Upper lobe of right lung (tissue), 1 donor: ENCODE data around the gene TEAD2. TPM values are rescaled to one million over a fixed set of nuclear protein-coding genes. Genes with fewer than 3 reads are reported as not detected.
"Not testable (repeated sequence)": the region's sequence is repeated elsewhere in the genome, so short reads cannot be mapped to it uniquely, and the experiment has no call there.

Source experiments
- ATAC-seq: fragments of 200-7000 bp; cut with Tn5 transposase; one replicate; pipeline ENCODE4 v1.9.1; 2020; ENCODE audit warnings: mild to moderate bottlenecking, moderate library complexity
- DNase-seq: peaks from one replicate; pipeline ENCODE4 v3.0.0-alpha.2; 2020
- H3K27ac ChIP-seq: fragments of 200-600 bp; one replicate; pipeline ENCODE4 v1.8.0; 2022
- H3K27me3 ChIP-seq: fragments of 200-600 bp; one replicate; pipeline ENCODE4 v1.8.0; 2022; ENCODE audit warnings: mild to moderate bottlenecking
- H3K36me3 ChIP-seq: fragments of 200-600 bp; one replicate; pipeline ENCODE4 v1.8.0; 2022
- H3K4me1 ChIP-seq: fragments of 200-600 bp; one replicate; pipeline ENCODE4 v1.8.0; 2022
- H3K4me3 ChIP-seq: fragments of 200-600 bp; one replicate; pipeline ENCODE4 v1.8.0; 2022; ENCODE audit warnings: mild to moderate bottlenecking
- H3K9me3 ChIP-seq: fragments of 200-600 bp; one replicate; pipeline ENCODE4 v1.8.0; 2022
- intact Hi-C: fragments of 100-400 bp; cut with DNase I; formaldehyde crosslinking; loops from one replicate; pipeline ENCODE4 v1.11.0; 2022
- total RNA-seq: library from RNA; stranded (reverse); fragmentation: NEBNext Ultra II Directional; extraction: Animal tissue kit (Norgen Biotek cat#: 25700); gene quantifications from one replicate; pipeline ENCODE4 v1.2.1, GENCODE V29; 2021
- TF ChIP-seq, protein P1 (sequence below): fragments of 200-600 bp; IDR thresholded peaks from one replicate; pipeline ENCODE4 v1.8.0; 2022; ENCODE audit warnings: antibody characterized with exemption
- donor health status: DM: no; HTN: yes; CAD: no; lungs with severe emphysema.

TEAD2 gene
- total RNA-seq, 1 donor from 2014 or later = 36.4 TPM

DNA sequence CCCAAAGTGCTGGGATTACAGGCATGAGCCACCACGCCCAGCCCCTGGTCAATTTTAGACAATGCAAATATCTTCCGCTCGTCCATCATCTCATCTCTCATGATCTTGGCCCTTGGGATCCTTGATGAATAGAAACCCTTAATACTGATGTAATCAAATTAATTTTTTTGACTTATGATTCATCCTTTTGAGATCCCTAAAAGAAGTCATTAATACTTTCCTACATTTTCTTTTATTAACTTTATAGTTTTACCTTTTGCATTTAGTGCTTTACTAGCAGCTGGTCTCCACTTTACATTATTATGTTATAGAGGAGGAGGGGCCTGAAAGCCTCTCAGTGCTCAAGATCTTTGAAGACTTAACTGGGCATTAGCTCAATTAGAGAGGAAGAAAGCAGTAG is 18.2 kb upstream of the TEAD2 start:
- Histone ChIP-seq H3K27me3 (peaks cover 8% of the 10 kb centered on the region), H3K36me3 (no peaks in the 10 kb centered on the region), H3K4me3 (no peak overlapping the region), H3K9me3 (peaks cover 7% of the 10 kb centered on the region), H3K27ac (no peak overlapping the region), H3K4me1 (no peaks in the 10 kb centered on the region)
- DNase-seq (no peak), ATAC-seq (no peak)
- intact Hi-C loops = no loop called here
- TF ChIP-seq, protein P1, sequence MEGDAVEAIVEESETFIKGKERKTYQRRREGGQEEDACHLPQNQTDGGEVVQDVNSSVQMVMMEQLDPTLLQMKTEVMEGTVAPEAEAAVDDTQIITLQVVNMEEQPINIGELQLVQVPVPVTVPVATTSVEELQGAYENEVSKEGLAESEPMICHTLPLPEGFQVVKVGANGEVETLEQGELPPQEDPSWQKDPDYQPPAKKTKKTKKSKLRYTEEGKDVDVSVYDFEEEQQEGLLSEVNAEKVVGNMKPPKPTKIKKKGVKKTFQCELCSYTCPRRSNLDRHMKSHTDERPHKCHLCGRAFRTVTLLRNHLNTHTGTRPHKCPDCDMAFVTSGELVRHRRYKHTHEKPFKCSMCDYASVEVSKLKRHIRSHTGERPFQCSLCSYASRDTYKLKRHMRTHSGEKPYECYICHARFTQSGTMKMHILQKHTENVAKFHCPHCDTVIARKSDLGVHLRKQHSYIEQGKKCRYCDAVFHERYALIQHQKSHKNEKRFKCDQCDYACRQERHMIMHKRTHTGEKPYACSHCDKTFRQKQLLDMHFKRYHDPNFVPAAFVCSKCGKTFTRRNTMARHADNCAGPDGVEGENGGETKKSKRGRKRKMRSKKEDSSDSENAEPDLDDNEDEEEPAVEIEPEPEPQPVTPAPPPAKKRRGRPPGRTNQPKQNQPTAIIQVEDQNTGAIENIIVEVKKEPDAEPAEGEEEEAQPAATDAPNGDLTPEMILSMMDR = no peak

DNA sequence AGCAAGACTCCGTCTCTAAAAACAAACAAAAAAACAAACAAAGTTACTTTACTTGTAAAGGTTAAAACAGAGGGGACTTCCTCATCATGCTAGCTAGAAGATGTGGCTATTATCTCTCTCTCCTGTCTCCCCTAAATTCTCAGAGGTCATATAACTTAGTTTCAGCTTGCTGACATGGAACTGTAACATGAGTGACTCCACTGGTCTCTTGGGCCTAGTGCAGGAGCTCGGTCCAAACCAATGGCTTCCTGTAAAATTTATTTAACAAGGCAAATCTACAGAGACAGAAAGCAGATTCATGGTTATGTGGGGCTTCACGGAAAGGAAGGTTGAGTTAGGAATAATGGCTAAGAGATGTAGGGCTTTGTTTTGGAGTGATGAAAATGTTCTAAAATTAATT is 16.3 kb upstream of the TEAD2 start:
- no peak for DNase-seq
- no peak for ATAC-seq
- peaks cover 7% of the 10 kb centered on the region for H3K9me3 ChIP-seq
- H3K4me1 ChIP-seq = no peaks in the 10 kb centered on the region
- H3K36me3 ChIP-seq = no peaks in the 10 kb centered on the region
- intact Hi-C loops = no loop called here
- H3K27me3 ChIP-seq = no peaks in the 10 kb centered on the region
- H3K27ac ChIP-seq = no peak overlapping the region
- H3K4me3 ChIP-seq = no peak overlapping the region
- TF ChIP-seq, protein P1 = no peak

GRCh38 chr19:49374665-49375434 is 12.6 kb upstream of the TEAD2 start:
- Histone ChIP-seq H3K9me3 (no peaks in the 10 kb centered on the region), H3K4me1 (no peaks in the 10 kb centered on the region), H3K36me3 (no peaks in the 10 kb centered on the region), H3K27ac (no peak overlapping the region), H3K27me3 (no peaks in the 10 kb centered on the region), H3K4me3 (no peak overlapping the region)
- TF ChIP-seq, protein P1 = no peak
- peak; percentile 25 for ATAC-seq
- no peak for DNase-seq
- intact Hi-C loops = no loop called here

- H3K27ac ChIP-seq, H3K36me3 ChIP-seq, H3K4me3 ChIP-seq, H3K27me3 ChIP-seq, H3K4me1 ChIP-seq, intact Hi-C loops, DNase-seq, ATAC-seq, H3K9me3 ChIP-seq: not testable (repeated sequence)
These were observed 11.0 kb upstream of the TEAD2 start for GRCh38 chr19:49373174-49373573.

DNA sequence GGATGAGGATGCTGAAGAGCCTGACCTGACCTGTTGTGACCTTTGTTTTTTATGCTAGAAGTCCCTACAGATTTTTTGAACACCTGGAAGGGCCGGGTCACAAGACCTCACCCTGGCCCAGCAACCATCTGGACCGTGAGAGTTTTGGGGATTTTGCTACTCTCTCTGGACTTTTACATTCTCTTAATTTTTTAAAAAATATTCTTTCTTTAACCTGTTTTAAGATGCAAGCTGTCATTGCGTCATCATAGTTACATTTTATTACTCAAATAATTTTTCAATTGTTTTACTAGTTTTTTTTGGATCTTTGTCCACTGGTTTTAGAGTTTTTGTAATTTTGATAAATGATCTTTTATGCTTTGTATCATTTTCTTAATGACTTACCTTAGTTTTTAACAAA is 9.0 kb upstream of the TEAD2 start:
- no peaks in the 10 kb centered on the region for H3K4me1 ChIP-seq
- peaks cover 8% of the 10 kb centered on the region for H3K9me3 ChIP-seq
- DNase-seq = no peak
- H3K4me3 ChIP-seq = no peak overlapping the region
- H3K27ac ChIP-seq = no peak overlapping the region
- ATAC-seq = no peak
- TF ChIP-seq, protein P1 = no peak
- intact Hi-C loops = no loop called here
- H3K27me3 ChIP-seq = no peaks in the 10 kb centered on the region
- no peaks in the 10 kb centered on the region for H3K36me3 ChIP-seq

GRCh38 chr19:49368711-49369358 is 6.6 kb upstream of the TEAD2 start:
- Histone ChIP-seq H3K27me3 (no peaks in the 10 kb centered on the region), H3K9me3 (peaks cover 8% of the 10 kb centered on the region), H3K4me1 (no peaks in the 10 kb centered on the region), H3K27ac (no peak overlapping the region), H3K36me3 (no peaks in the 10 kb centered on the region), H3K4me3 (no peak overlapping the region)
- ATAC-seq = no peak
- intact Hi-C loops = no loop called here
- TF ChIP-seq, protein P1 = no peak
- no peak for DNase-seq
